Gastroesophageal sphincter (tissue), 4 donors: ENCODE data around the gene NUP88. TPM values are rescaled to one million over a fixed set of nuclear protein-coding genes. Genes with fewer than 3 reads are reported as not detected.

ENCODE experiments used
- ATAC-seq: fragments of 150-250 bp; one replicate; pipeline ENCODE4 v1.9.1; 2016; ENCODE audit warnings: mild to moderate bottlenecking, moderate library complexity
- H3K27ac ChIP-seq, 4 donors: fragments of 200-600 bp; sonication (generic) in 3 of 4; 1 replicate in 3 of 4; 2 replicates in 1 of 4; pipeline ENCODE4 v1.5.1; 2016 to 2019
- H3K27me3 ChIP-seq: fragments of 200-600 bp; sonication (generic); one replicate; pipeline ENCODE4 v1.5.1; 2019
- H3K36me3 ChIP-seq, 2 donors: fragments of 200-600 bp; sonication (generic); one replicate each; pipeline ENCODE4 v1.5.1; 2019; ENCODE audit warnings: control low read depth in 1 of 2
- H3K4me1 ChIP-seq, 3 donors: fragments of 200-600 bp; sonication (generic); 1 replicate in 2 of 3; 2 replicates in 1 of 3; pipeline ENCODE4 v1.5.1; 2016 to 2019; ENCODE audit warnings: control low read depth in 2 of 3
- H3K4me3 ChIP-seq, 2 donors: fragments of 200-600 bp; sonication (generic); one replicate each; pipeline ENCODE4 v1.5.1; 2019; ENCODE audit warnings: mild to moderate bottlenecking in 1 of 2, moderate library complexity in 1 of 2
- H3K9me3 ChIP-seq, 3 donors: fragments of 200-600 bp; sonication (generic); one replicate each; pipeline ENCODE4 v1.5.1; 2017 to 2019; ENCODE audit warnings: control low read depth in 2 of 3
- CTCF ChIP-seq, 4 experiments: fragments of 200-600 bp in 2 of 4; fragments of 450-650 bp in 2 of 4; sonication (generic) in 1 of 4; IDR thresholded peaks; one replicate each; pipeline ENCODE4 v1.5.1; 2017 to 2019; ENCODE audit warnings: antibody characterized with exemption in 4 of 4, mild to moderate bottlenecking in 2 of 4, moderate library complexity in 2 of 4
- EP300 ChIP-seq: sonication (generic); formaldehyde crosslinking; IDR thresholded peaks from one replicate; pipeline ENCODE4 v1.6.1; 2017; ENCODE audit warnings: antibody characterized with exemption, mild to moderate bottlenecking
- POLR2A ChIP-seq, 2 donors: fragments of 450-650 bp; IDR thresholded peaks; one replicate each; pipeline ENCODE4 v1.6.1; 2017; ENCODE audit warnings: antibody characterized with exemption in 2 of 2, mild to moderate bottlenecking in 2 of 2, moderate library complexity in 1 of 2
- POLR2AphosphoS5 ChIP-seq: sonication (generic); formaldehyde crosslinking; IDR thresholded peaks from one replicate; pipeline ENCODE4 v1.6.1; 2017; ENCODE audit warnings: antibody characterized with exemption
- WGBS, 2 donors: methylation state at CpG; one replicate each; pipeline ENCODE4 v1.1.5; 2018; ENCODE audit warnings: low coverage in 1 of 2; 5-methylcytosine and 5-hydroxymethylcytosine counted together
- total RNA-seq, 4 donors: library from RNA; depleted of rRNA; stranded (reverse); fragments of >200 nt; gene quantifications; one replicate each; pipeline ENCODE4 v1.1.0, GENCODE V29; 2016

The NUP88 gene
- total RNA-seq, 4 donors from 2014 or later, result 50.1 to 71.0 (median 56.4) TPM

GRCh38 chr17:5410594-5411272 is 8.7 kb downstream of the NUP88 start:
- Histone ChIP-seq H3K4me3 (no peak overlapping the region), H3K36me3 (peaks cover 11 to 99% of the 10 kb centered on the region in 2 donors), H3K4me1 (peaks cover 0 to 4% (median 0%) of the 10 kb centered on the region in 3 donors), H3K9me3 (no peaks in the 10 kb centered on the region), H3K27ac (no peak overlapping the region), H3K27me3 (no peaks in the 10 kb centered on the region)
- ATAC-seq, result no peak
- no peak for TF ChIP-seq CTCF (IDR thresholded peaks at IDR 0.05)
- no peak for TF ChIP-seq EP300
- no peak for TF ChIP-seq POLR2A (IDR thresholded peaks at IDR 0.05)
- TF ChIP-seq POLR2AphosphoS5, result no peak
- 93 to 94% methylated on average over 7 of the region's 7 CpGs for WGBS, 2 donors

GRCh38 chr17:5408186-5408585 is 11.3 kb downstream of the NUP88 start:
- H3K27me3 ChIP-seq, result no peaks in the 10 kb centered on the region
- H3K4me1 ChIP-seq, result no peaks in the 10 kb centered on the region
- H3K27ac ChIP-seq, result no peak overlapping the region
- no peak for ATAC-seq
- no peak overlapping the region for H3K4me3 ChIP-seq
- TF ChIP-seq EP300, result no peak
- no peak for TF ChIP-seq CTCF (IDR thresholded peaks at IDR 0.05)
- TF ChIP-seq POLR2A (IDR thresholded peaks at IDR 0.05), result no peak
- no peak for TF ChIP-seq POLR2AphosphoS5
- peaks cover 11 to 100% of the 10 kb centered on the region in 2 donors for H3K36me3 ChIP-seq
- no peaks in the 10 kb centered on the region for H3K9me3 ChIP-seq
- 80% methylated on average over 5 of the region's 5 CpGs for WGBS, 2 donors

- no peak for ATAC-seq
- H3K9me3 ChIP-seq, result no peaks in the 10 kb centered on the region
- H3K36me3 ChIP-seq, result peaks cover 11 to 100% of the 10 kb centered on the region in 2 donors
- no peaks in the 10 kb centered on the region for H3K27me3 ChIP-seq
- no peaks in the 10 kb centered on the region for H3K4me1 ChIP-seq
- WGBS, 2 donors, result 82 to 94% methylated on average over 2 to 4 of the region's 4 CpGs
- TF ChIP-seq CTCF (IDR thresholded peaks at IDR 0.05) (no peak), POLR2AphosphoS5 (no peak), POLR2A (IDR thresholded peaks at IDR 0.05) (no peak), EP300 (no peak)
- no peak overlapping the region for H3K4me3 ChIP-seq
- no peak overlapping the region for H3K27ac ChIP-seq
Observed at GRCh38 chr17:5405400-5405799, 14.1 kb downstream of the NUP88 start.

GRCh38 chr17:5399767-5400166 is 19.7 kb downstream of the NUP88 start:
- TF ChIP-seq EP300 (no peak), POLR2AphosphoS5 (no peak), POLR2A (IDR thresholded peaks at IDR 0.05) (no peak), CTCF (IDR thresholded peaks at IDR 0.05) (no peak)
- Histone ChIP-seq H3K9me3 (no peaks in the 10 kb centered on the region), H3K27ac (no peak overlapping the region), H3K36me3 (peaks cover 0 to 98% of the 10 kb centered on the region in 2 donors), H3K27me3 (no peaks in the 10 kb centered on the region), H3K4me1 (no peaks in the 10 kb centered on the region), H3K4me3 (no peak overlapping the region)
- WGBS, 2 donors, result 72 to 85% methylated on average over 4 to 6 of the region's 6 CpGs
- no peak for ATAC-seq

- Histone ChIP-seq H3K9me3 (no peaks in the 10 kb centered on the region), H3K27ac (no peak overlapping the region), H3K4me1 (no peaks in the 10 kb centered on the region), H3K4me3 (no peak overlapping the region), H3K36me3 (peaks cover 0 to 98% of the 10 kb centered on the region in 2 donors), H3K27me3 (no peaks in the 10 kb centered on the region)
- 91 to 94% methylated on average over 1 to 2 of the region's 2 CpGs for WGBS, 2 donors
- ATAC-seq, result no peak
- no peak for TF ChIP-seq POLR2AphosphoS5
- TF ChIP-seq EP300, result no peak
Observed at GRCh38 chr17:5396612-5397011, 22.9 kb downstream of the NUP88 start.
